ENCODE results near the gene FAM163B.

FAM163B gene

DNA sequence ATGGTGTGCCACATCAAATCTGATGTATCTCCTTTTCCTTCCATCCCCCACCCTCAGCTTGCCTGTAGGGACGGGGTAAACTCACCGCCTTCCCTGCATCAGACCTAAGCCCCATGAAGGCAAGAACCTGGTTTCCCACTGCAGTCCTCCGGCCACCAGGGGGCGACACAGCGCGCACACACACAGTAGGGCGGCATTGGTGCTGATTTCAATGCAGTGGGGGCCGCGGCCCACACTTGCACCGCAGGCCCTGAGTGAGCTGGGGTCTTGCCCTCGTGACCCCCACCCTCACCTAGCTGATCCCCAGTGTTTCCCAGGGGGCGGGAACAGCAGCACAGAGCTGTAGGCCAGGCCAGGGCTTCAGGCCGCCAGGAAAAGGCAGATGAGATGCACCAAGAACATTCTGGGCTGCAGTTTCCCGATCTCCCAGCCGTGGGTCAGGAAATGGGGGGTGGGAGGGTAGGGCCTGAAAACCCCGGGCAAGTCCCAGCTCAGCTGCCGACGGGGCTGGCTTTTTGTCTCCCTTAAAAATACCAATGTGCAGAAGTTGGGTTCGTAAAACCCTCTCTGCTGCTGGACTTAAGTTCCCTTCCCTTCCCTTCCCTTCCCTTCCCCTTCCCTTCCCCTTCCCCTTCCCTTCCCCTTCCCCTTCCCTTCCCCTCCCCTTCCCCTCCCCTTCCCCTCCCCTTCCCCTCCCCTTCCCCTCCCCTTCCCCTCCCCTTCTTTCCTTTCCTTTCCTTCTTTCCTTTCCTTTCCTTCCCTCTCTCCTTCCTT, 19.5 kb downstream of the FAM163B start:
- H3K9me3 Mint-ChIP-seq = peaks cover 4% of the 10 kb centered on the region
- peaks cover 3% of the 10 kb centered on the region for H3K27me3 Mint-ChIP-seq
- H3K4me1 Mint-ChIP-seq (ENCODE audit: low read depth) = peaks cover 4% of the 10 kb centered on the region
- no peak overlapping the region for H3K27ac Mint-ChIP-seq
- H3K4me3 Mint-ChIP-seq = no peak overlapping the region
- H3K36me3 Mint-ChIP-seq (ENCODE audit: low read depth) = no peaks in the 10 kb centered on the region

DNA sequence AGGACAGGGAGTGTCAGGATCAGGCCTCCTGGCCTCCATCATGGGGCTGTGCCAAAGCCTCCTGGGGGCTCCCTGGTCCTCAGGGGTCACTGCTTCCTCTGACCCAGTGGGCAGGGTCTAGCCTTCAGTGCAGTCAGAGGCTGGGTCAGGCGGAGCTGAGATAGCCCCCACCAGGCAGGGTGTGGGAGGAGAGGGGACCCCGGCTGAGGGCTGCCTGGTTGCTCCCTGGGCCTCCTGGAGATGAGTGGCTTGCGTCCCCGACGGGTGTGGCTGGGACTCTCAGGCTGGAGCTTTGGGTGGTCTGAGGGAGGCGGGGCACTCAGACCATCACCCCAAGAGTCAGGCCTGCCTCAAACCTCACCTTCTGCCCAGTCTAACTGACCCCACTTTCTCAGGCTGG, 21.7 kb downstream of the FAM163B start:
- peaks cover 4% of the 10 kb centered on the region for H3K9me3 Mint-ChIP-seq
- H3K4me3 Mint-ChIP-seq = no peak overlapping the region
- H3K27me3 Mint-ChIP-seq = peaks cover 12% of the 10 kb centered on the region
- no peak overlapping the region for H3K27ac Mint-ChIP-seq
- H3K36me3 Mint-ChIP-seq (ENCODE audit: low read depth) = no peaks in the 10 kb centered on the region
- H3K4me1 Mint-ChIP-seq (ENCODE audit: low read depth) = peaks cover 4% of the 10 kb centered on the region

DNA sequence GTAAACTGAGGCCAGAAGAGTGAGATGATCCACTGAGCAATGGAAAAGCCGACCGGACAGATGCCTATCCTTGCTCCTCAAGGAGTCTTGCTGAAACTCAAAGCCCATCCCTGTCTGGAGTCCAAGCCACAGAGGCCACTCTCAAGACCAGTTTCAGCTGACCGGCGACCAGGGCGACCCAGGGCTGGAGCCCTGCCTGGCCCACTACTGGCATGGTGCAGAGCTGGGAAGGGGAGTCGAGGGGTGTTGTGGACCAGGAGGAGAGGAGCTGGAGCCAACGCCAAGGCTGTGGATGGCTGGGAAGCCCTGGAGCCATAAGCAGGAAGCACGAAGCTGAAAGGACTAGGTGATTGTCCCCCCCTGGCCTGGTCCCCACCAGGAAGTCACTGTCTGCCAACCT, 22.1 kb downstream of the FAM163B start:
- Mint-ChIP-seq H3K27me3 (peaks cover 12% of the 10 kb centered on the region), H3K9me3 (peaks cover 4% of the 10 kb centered on the region), H3K27ac (no peak overlapping the region), H3K36me3 (ENCODE audit: low read depth) (no peaks in the 10 kb centered on the region), H3K4me1 (ENCODE audit: low read depth) (peaks cover 4% of the 10 kb centered on the region), H3K4me3 (no peak overlapping the region)

DNA sequence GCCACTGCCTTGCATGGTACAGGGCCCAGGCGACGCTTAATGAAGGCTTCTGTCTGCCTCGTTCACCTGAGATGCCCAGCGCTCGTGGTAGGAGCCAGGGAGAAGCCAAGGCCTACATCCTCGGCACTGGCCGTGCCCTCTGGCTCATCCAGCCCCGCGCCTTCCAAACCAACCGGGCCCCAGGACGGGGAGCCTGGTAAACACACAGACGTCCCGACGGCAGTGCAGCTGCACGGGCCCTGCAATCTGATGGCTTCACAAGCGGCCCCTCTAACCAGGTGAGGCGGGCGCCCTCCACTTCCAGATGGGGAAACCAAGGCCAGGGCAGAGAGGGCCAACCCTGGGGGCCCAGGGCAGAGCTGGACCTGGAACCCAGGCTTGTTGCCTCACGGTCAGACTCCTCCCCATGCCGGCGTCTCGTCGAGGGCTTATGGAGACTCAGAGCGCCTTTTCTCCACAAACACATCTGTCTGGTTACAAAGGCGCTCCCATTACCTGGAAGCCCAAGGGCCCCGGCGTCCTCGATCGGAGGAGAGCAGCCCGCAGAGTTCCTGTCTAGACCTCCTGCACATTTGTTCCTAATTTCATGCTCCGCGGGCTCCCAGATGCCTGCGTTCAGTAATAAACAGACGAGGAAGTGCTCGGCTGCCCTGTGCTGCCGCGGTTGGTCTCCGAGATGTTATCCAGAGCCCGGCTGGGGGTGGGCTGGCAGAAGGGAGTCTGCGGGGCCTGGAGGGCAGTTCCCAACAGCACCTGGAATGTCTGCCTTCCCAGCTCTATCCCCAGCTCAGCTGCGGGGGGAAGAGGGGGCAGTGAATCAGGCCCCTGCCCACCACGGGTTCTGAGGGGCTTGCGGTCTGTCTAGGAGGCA, 23.5 kb downstream of the FAM163B start:
- Mint-ChIP-seq H3K4me3 (no peak overlapping the region), H3K27ac (no peak overlapping the region), H3K9me3 (peaks cover 4% of the 10 kb centered on the region), H3K36me3 (ENCODE audit: low read depth) (no peaks in the 10 kb centered on the region), H3K27me3 (peaks cover 20% of the 10 kb centered on the region), H3K4me1 (ENCODE audit: low read depth) (peaks cover 4% of the 10 kb centered on the region)

DNA sequence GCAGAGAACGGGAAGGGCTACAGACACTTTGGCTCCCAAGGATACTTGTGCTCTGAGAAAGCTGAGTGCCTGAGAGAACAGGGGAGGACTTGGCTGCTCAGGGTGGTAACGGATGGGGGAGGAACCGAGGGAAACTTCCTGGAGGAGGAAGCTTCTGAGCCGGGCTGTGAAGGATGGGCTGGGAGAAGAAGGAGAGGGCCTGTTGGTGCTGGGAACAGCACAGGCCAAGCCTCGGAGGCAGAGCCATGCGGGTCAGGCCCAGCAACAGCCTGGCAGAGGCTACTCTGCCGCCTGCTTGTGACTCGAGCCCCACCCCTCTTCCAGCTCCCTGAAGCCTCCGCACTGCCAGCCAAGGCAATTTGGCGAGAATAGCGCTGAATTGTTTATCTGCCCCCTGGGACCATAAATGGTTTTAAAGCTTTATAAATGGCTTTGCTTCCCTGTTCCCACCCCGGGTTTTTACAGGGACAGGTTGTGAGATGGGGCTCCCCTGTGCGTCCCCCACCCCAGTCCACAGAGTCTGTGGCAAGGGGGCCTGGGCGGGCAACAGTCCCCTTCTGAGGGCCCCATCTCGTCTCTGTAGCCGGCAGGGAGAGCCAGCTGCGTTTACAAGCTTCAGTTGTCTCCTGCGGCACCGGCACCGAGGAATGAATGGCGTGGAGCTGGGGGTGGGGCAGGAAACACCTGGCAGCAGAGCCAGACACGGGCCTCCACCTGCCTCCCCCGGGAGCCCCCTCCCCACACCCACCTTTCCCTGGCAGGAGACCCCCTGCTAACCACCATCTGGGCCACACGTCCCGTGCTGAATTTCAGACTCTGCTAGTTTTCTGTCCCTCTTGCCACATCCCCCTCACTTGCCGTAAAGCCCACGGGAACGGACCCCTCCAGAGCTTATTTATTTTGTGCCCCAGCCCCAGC, 24.4 kb downstream of the FAM163B start:
- Mint-ChIP-seq H3K4me3 (no peak overlapping the region), H3K36me3 (ENCODE audit: low read depth) (no peaks in the 10 kb centered on the region), H3K27ac (no peak overlapping the region), H3K27me3 (peaks cover 28% of the 10 kb centered on the region), H3K9me3 (peaks cover 4% of the 10 kb centered on the region), H3K4me1 (ENCODE audit: low read depth) (peaks cover 4% of the 10 kb centered on the region)

DNA sequence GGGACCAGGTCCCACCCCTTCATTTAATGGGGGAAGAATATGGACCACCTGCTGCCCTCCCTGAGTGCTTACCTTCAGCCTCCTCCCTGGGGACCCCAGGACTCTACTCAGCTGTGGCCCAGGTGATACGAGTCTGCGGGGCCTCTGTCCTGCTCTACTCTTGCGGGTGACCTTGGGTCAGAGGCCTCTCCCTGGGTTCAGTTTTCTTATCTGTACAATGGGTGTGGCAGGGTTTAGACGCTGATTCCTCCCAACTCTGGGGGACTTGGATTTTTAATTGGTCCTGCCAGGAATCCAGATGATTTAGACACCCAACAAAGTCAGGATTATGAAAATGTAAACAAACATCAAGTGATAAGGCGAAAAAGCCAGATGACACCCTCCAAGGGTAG, 25.0 kb downstream of the FAM163B start:
- peaks cover 31% of the 10 kb centered on the region for H3K27me3 Mint-ChIP-seq
- no peaks in the 10 kb centered on the region for H3K36me3 Mint-ChIP-seq (ENCODE audit: low read depth)
- H3K4me1 Mint-ChIP-seq (ENCODE audit: low read depth) = peaks cover 4% of the 10 kb centered on the region
- peaks cover 4% of the 10 kb centered on the region for H3K9me3 Mint-ChIP-seq
- H3K27ac Mint-ChIP-seq = no peak overlapping the region
- no peak overlapping the region for H3K4me3 Mint-ChIP-seq

DNA sequence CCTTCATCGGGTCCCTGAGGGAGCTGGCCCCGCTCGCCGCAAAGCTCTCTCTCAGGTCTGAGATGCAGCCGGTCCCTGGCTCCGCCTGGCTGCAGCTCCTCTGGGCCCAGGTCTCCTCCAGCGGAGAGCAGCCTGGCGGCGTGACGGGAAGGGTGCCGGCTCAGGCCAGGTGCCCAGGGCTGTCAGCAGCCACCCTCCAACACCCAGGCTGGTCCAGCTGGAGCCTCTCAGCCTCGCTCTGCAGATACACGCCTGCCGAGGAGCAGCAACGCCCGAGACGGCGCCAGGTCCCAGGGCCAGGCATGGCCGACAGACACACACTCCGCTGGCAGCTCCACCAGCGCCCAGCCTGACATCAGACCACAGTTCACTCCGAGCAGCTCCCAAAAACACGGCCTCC, 25.6 kb downstream of the FAM163B start:
- H3K27me3 Mint-ChIP-seq = peaks cover 31% of the 10 kb centered on the region
- no peak overlapping the region for H3K4me3 Mint-ChIP-seq
- H3K27ac Mint-ChIP-seq = no peak overlapping the region
- no peaks in the 10 kb centered on the region for H3K36me3 Mint-ChIP-seq (ENCODE audit: low read depth)
- H3K9me3 Mint-ChIP-seq = peaks cover 4% of the 10 kb centered on the region
- peaks cover 4% of the 10 kb centered on the region for H3K4me1 Mint-ChIP-seq (ENCODE audit: low read depth)

DNA sequence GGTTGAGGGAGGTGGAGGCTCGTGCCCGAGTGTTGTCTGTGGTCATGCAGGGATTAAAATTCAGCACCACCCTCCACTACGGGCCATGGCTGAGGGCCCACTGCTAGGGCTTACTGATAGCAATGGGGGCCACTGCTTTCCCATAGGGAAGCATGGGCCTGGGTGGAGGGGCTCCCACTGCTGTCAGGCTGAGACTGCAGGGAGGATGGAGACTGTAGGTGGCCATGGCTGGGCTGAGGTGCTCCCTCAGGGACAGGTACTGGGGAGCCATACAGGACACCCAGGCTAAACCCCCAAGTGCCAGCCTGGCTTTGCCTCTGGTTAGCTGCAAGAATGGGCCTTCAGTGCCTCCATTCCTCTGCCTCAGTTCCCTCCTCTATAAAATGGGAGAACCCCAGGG, 26.1 kb downstream of the FAM163B start:
- Mint-ChIP-seq H3K36me3 (ENCODE audit: low read depth) (no peaks in the 10 kb centered on the region), H3K4me1 (ENCODE audit: low read depth) (peaks cover 4% of the 10 kb centered on the region), H3K27me3 (peaks cover 35% of the 10 kb centered on the region), H3K9me3 (no peaks in the 10 kb centered on the region), H3K4me3 (no peak overlapping the region), H3K27ac (no peak overlapping the region)

DNA sequence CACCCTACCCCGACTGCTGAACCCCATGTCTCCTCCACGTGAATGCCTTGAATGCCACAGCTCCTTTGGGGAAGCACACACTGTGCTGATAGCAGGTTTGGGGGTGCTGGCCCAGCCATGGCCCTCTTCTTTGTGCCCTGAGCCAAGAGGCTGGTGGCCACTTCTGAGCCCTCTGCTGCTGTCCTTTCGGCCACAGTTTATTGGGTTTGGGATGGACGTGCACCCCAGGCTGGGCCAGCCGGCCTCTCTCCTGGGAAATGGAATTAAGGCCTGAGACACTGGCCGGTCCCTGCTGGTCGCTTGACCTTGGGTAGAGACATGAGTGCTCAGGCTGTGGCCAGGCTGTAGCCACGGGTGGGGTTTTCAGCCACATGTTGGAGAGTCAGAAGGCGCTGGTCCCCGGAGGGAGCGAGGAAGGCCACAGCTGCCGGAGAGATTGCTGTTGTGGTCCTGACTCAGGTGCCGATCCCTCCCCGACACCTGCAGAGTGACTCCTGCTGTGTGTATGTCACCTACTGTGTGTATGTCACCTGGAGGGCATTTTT, 26.6 kb downstream of the FAM163B start:
- Mint-ChIP-seq H3K4me3 (no peak overlapping the region), H3K27ac (no peak overlapping the region), H3K9me3 (no peaks in the 10 kb centered on the region), H3K36me3 (ENCODE audit: low read depth) (no peaks in the 10 kb centered on the region), H3K27me3 (peaks cover 36% of the 10 kb centered on the region), H3K4me1 (ENCODE audit: low read depth) (peaks cover 4% of the 10 kb centered on the region)

DNA sequence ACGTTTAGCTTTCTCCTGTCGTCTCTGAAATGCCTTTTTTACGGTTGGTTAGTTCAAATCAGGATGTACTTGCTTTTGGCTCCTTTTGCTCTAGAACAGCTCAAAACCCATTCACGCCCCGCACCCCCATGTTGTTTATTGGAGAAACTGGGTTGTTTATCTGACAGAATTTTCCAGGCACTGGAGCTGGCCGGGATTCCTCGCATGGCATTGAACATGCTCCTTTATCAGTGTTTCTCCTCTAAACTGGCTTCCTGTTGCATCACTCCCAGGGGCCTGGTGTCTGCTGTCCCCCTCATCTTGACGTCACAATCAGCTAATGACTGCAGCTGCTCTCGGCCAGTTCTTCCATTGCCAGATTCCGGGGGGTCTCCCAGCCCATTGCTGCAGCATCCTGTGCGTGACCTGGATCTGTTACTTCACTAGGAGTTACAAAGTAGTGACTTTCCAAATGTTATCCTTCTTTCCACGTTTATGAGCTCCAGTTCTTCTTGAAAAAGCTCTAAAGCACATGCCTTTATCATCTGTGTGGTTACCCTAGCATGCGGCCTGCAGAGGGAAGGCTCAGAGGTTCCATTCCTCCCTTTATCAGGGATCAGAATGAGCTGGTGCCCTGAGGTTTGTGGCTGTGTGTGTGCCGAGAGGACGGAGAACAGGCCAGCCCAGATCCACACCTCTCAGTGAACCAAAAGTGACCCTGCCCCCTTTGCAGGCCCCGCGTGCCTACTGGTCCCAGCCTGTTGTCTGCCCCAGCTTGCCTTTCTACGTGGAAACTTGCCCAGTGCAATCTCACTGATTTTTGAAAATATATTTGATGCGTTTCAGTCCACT, 27.5 kb downstream of the FAM163B start:
- Mint-ChIP-seq H3K4me1 (ENCODE audit: low read depth) (peaks cover 7% of the 10 kb centered on the region), H3K4me3 (no peak overlapping the region), H3K27ac (no peak overlapping the region), H3K36me3 (ENCODE audit: low read depth) (no peaks in the 10 kb centered on the region), H3K9me3 (no peaks in the 10 kb centered on the region), H3K27me3 (peaks cover 40% of the 10 kb centered on the region)

DNA sequence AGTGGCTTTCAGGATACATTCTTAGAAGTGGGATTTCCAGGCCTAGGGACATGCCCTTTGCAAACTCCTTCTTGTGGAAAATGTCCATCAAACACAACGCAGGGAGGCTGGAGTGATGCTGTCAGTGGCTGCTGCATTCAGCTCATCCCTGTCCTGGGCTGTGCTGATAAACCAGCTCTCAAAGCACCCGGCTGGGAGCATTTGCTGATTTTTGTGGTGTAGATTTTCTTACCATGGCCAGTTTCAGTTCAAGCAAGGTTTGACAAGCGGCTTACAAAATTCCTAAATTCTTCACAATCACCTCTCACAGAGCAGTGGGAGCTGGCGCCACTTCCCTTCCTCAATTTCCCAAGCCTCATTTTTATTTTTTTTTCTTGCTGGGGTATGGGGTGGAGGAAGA, 28.2 kb downstream of the FAM163B start:
- Mint-ChIP-seq H3K9me3 (no peaks in the 10 kb centered on the region), H3K27me3 (peaks cover 44% of the 10 kb centered on the region), H3K27ac (no peak overlapping the region), H3K4me3 (no peak overlapping the region), H3K4me1 (ENCODE audit: low read depth) (peaks cover 10% of the 10 kb centered on the region), H3K36me3 (ENCODE audit: low read depth) (no peaks in the 10 kb centered on the region)

DNA sequence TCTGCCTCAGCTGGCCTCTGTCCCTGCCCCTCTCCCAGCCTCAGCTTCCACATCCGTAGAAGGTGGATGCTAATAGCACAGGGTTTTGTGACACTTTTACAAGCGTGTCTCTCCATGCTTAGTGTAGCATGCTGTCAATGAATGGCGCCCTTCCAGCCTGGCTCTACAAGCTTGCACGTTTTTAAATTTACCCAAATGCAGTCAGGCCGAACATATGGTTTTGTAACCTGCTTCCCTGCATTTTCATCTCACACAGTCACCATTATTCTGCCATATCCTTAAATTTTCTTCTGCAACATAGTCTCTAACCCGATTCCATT, 28.8 kb downstream of the FAM163B start:
- Mint-ChIP-seq H3K9me3 (no peaks in the 10 kb centered on the region), H3K4me1 (ENCODE audit: low read depth) (peaks cover 7% of the 10 kb centered on the region), H3K27ac (no peak overlapping the region), H3K27me3 (peaks cover 41% of the 10 kb centered on the region), H3K36me3 (ENCODE audit: low read depth) (no peaks in the 10 kb centered on the region), H3K4me3 (no peak overlapping the region)

DNA sequence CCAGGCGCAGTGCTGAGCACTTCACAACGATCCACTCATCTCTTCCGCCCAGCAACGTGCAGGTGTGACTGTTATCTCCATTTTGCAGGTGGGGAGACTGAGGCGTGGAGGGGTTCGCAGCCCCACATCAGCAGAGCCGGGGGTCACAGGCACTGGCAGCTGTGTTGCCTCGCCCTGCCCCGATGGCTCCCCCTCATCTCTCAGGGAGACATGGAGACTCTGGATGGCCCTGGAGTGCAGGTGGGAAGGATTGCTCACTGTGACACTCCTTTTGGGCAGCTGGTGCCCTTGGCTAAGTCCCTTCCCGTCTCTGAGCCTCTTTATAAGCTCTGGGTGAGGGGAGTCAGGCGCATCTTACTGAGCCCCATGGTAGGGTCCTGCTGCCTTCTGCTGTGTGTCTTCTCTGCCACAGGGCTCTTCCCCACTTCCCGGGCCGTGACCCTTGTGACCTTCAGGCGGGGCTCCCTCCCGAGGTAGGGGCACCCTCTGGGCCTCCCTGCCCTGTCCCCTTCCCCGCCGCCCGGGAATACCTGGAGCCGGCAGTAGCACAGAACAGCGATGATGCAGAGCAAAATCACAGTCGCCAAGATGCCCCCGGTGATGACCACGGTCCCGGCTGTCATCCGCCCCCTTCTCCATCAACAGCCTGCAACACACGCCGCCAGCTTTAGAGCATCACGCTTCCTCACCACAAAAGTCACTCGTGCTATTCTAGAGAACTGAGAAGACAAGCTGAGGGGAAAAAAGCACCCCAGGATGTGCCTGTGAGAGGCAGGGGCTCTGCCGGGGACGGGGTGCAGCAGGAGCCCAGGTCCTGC, 29.4 kb downstream of the FAM163B start:
- peaks cover 7% of the 10 kb centered on the region for H3K4me1 Mint-ChIP-seq (ENCODE audit: low read depth)
- no peak overlapping the region for H3K4me3 Mint-ChIP-seq
- H3K9me3 Mint-ChIP-seq = no peaks in the 10 kb centered on the region
- peaks cover 41% of the 10 kb centered on the region for H3K27me3 Mint-ChIP-seq
- no peak overlapping the region for H3K27ac Mint-ChIP-seq
- H3K36me3 Mint-ChIP-seq (ENCODE audit: low read depth) = no peaks in the 10 kb centered on the region

Measured in stimulated activated naive CD8-positive, alpha-beta T cell treated with anti-CD3 and anti-CD28 coated beads, Interleukin-15, Interleukin-2, amounts not matched to agents 100 ng/mL and 50 ng/mL, for 24 hours (primary cell).